Loucy (cell line): Measurements from ENCODE around the gene ANKRD18A.

Experiments used
- CTCF ChIP-seq: fragments of 200-600 bp; sonication (generic); conservative IDR thresholded peaks from 2 replicates; pipeline ENCODE4 v1.5.1; 2014; ENCODE audit warnings: mild to moderate bottlenecking, antibody characterized with exemption, low read length
- EZH2phosphoT487 ChIP-seq: fragments of 200-600 bp; IDR thresholded peaks from 2 replicates; pipeline ENCODE4 v1.6.1; 2018; ENCODE audit warnings: antibody characterized with exemption, mild to moderate bottlenecking, moderate library complexity, borderline replicate concordance

- TF ChIP-seq CTCF, result no peak
- no peak for TF ChIP-seq EZH2phosphoT487
These were observed 13.9 kb upstream of the ANKRD18A start for GRCh38 chr9:38634315-38634714.
